IPS-15b (cell line): Measurements from ENCODE around the gene EBF4.

Experiments
- H3K27me3 ChIP-seq: one replicate; pipeline ENCODE4 v1.6.1; 2013; ENCODE audit warnings: low read length; ENCODE audit not compliant: control insufficient read depth, insufficient read depth
- H3K36me3 ChIP-seq: one replicate; pipeline ENCODE4 v1.6.1; 2013; ENCODE audit warnings: low read length; ENCODE audit not compliant: control insufficient read depth, insufficient read depth
- H3K4me1 ChIP-seq: one replicate; pipeline ENCODE4 v1.6.1; 2013; ENCODE audit warnings: mild to moderate bottlenecking, low read length; ENCODE audit not compliant: control insufficient read depth, insufficient read depth
- H3K4me3 ChIP-seq: one replicate; pipeline ENCODE4 v1.5.1; 2013; ENCODE audit warnings: low read depth, low read length
- H3K9ac ChIP-seq: one replicate; pipeline ENCODE4 v1.6.1; 2013; ENCODE audit warnings: low read depth, mild to moderate bottlenecking, low read length
- H3K9me3 ChIP-seq: one replicate; pipeline ENCODE4 v1.6.1; 2013; ENCODE audit warnings: mild to moderate bottlenecking, low read length; ENCODE audit not compliant: control insufficient read depth, insufficient read depth

The EBF4 gene

GRCh38 chr20:2757001-2757400, 64.4 kb downstream of the EBF4 start:
- peaks cover 26% of the 10 kb centered on the region for H3K27me3 ChIP-seq
- no peaks in the 10 kb centered on the region for H3K36me3 ChIP-seq

GRCh38 chr20:2757969-2758368, 65.4 kb downstream of the EBF4 start:
- Histone ChIP-seq H3K4me1 (peaks cover 2% of the 10 kb centered on the region), H3K9ac (no peak overlapping the region), H3K4me3 (no peak overlapping the region), H3K27me3 (peaks cover 24% of the 10 kb centered on the region), H3K36me3 (no peaks in the 10 kb centered on the region), H3K9me3 (no peaks in the 10 kb centered on the region)

More at GRCh38 chr20:2757001-2757400, 64.4 kb downstream of the EBF4 start:
- peaks cover 2% of the 10 kb centered on the region for H3K4me1 ChIP-seq
- no peak overlapping the region for H3K9ac ChIP-seq
- H3K9me3 ChIP-seq: no peaks in the 10 kb centered on the region
- no peak overlapping the region for H3K4me3 ChIP-seq

GRCh38 chr20:2759143-2759542, 66.6 kb downstream of the EBF4 start:
- Histone ChIP-seq H3K36me3 (no peaks in the 10 kb centered on the region), H3K9ac (no peak overlapping the region), H3K27me3 (peaks cover 12% of the 10 kb centered on the region), H3K4me1 (peaks cover 2% of the 10 kb centered on the region), H3K4me3 (no peak overlapping the region), H3K9me3 (no peaks in the 10 kb centered on the region)

GRCh38 chr20:2759603-2760296, 67.2 kb downstream of the EBF4 start:
- Histone ChIP-seq H3K9me3 (no peaks in the 10 kb centered on the region), H3K27me3 (peaks cover 6% of the 10 kb centered on the region), H3K36me3 (no peaks in the 10 kb centered on the region), H3K9ac (no peak overlapping the region), H3K4me1 (peaks cover 2% of the 10 kb centered on the region), H3K4me3 (no peak overlapping the region)

GRCh38 chr20:2760297-2760951, 67.8 kb downstream of the EBF4 start:
- Histone ChIP-seq H3K27me3 (no peaks in the 10 kb centered on the region), H3K4me1 (peaks cover 2% of the 10 kb centered on the region), H3K36me3 (no peaks in the 10 kb centered on the region), H3K9ac (no peak overlapping the region), H3K4me3 (no peak overlapping the region), H3K9me3 (no peaks in the 10 kb centered on the region)

GRCh38 chr20:2760952-2761305, 68.3 kb downstream of the EBF4 start:
- Histone ChIP-seq H3K27me3 (no peaks in the 10 kb centered on the region), H3K36me3 (no peaks in the 10 kb centered on the region), H3K4me1 (peaks cover 2% of the 10 kb centered on the region), H3K4me3 (no peak overlapping the region), H3K9ac (no peak overlapping the region), H3K9me3 (no peaks in the 10 kb centered on the region)

GRCh38 chr20:2761885-2762284, 69.3 kb downstream of the EBF4 start:
- peaks cover 2% of the 10 kb centered on the region for H3K4me1 ChIP-seq
- H3K9me3 ChIP-seq: no peaks in the 10 kb centered on the region
- no peak overlapping the region for H3K9ac ChIP-seq
- H3K36me3 ChIP-seq: no peaks in the 10 kb centered on the region
- no peaks in the 10 kb centered on the region for H3K27me3 ChIP-seq
- H3K4me3 ChIP-seq: no peak overlapping the region

GRCh38 chr20:2762578-2763131, 70.1 kb downstream of the EBF4 start:
- Histone ChIP-seq H3K4me3 (no peak overlapping the region), H3K36me3 (no peaks in the 10 kb centered on the region), H3K9me3 (no peaks in the 10 kb centered on the region), H3K4me1 (peaks cover 2% of the 10 kb centered on the region), H3K9ac (no peak overlapping the region), H3K27me3 (peaks cover 2% of the 10 kb centered on the region)

GRCh38 chr20:2763186-2763585, 70.6 kb downstream of the EBF4 start:
- Histone ChIP-seq H3K9ac (no peak overlapping the region), H3K4me1 (peaks cover 2% of the 10 kb centered on the region), H3K4me3 (no peak overlapping the region), H3K9me3 (no peaks in the 10 kb centered on the region), H3K36me3 (no peaks in the 10 kb centered on the region), H3K27me3 (peaks cover 2% of the 10 kb centered on the region)

GRCh38 chr20:2767768-2768631, 75.4 kb downstream of the EBF4 start:
- Histone ChIP-seq H3K9me3 (no peaks in the 10 kb centered on the region), H3K4me1 (no peaks in the 10 kb centered on the region), H3K4me3 (no peak overlapping the region), H3K9ac (no peak overlapping the region), H3K36me3 (no peaks in the 10 kb centered on the region), H3K27me3 (peaks cover 2% of the 10 kb centered on the region)

GRCh38 chr20:2768632-2769015, 76.0 kb downstream of the EBF4 start:
- Histone ChIP-seq H3K4me3 (no peak overlapping the region), H3K9me3 (no peaks in the 10 kb centered on the region), H3K27me3 (peaks cover 2% of the 10 kb centered on the region), H3K36me3 (no peaks in the 10 kb centered on the region), H3K4me1 (no peaks in the 10 kb centered on the region), H3K9ac (no peak overlapping the region)
